Naive B cell (primary cell): Measurements from ENCODE around the gene WBP1L. TPM values are rescaled to one million over a fixed set of nuclear protein-coding genes. Genes with fewer than 3 reads are reported as not detected.
"Not testable (repeated sequence)": the region's sequence is repeated elsewhere in the genome, so short reads cannot be mapped to it uniquely, and the experiment has no call there.

Experiments
- ATAC-seq, 2 donors: fragments of 150-1000 bp; cut with Tn5 transposase; 2 replicates each; pipeline ENCODE4 v1.10.0; 2021; ENCODE audit warnings: low read depth in 2 of 2, mild to moderate bottlenecking in 2 of 2, moderate library complexity in 2 of 2
- DNase-seq: peaks from one replicate; pipeline ENCODE4 v3.0.0; 2022
- H3K27ac Mint-ChIP-seq, 6 donors: one replicate each; pipeline ENCODE4 v1.8.0; 2020 to 2022; ENCODE audit warnings: mild to moderate bottlenecking in 6 of 6, mixed read lengths in 6 of 6, moderate library complexity in 5 of 6, inconsistent platforms in 2 of 6
- H3K27me3 Mint-ChIP-seq, 3 donors: one replicate each; pipeline ENCODE4 v1.8.0; 2021 to 2022; ENCODE audit warnings: mixed read lengths in 3 of 3, mild to moderate bottlenecking in 1 of 3
- H3K36me3 Mint-ChIP-seq, 2 donors: one replicate each; pipeline ENCODE4 v1.8.0; 2020 to 2022; ENCODE audit warnings: mixed read lengths in 2 of 2, inconsistent platforms in 1 of 2, mild to moderate bottlenecking in 1 of 2
- H3K4me1 Mint-ChIP-seq, 3 donors: one replicate each; pipeline ENCODE4 v1.8.0; 2020 to 2022; ENCODE audit warnings: mixed read lengths in 3 of 3, inconsistent platforms in 1 of 3, mild to moderate bottlenecking in 1 of 3, moderate library complexity in 1 of 3
- H3K4me3 Mint-ChIP-seq, 8 donors: one replicate each; pipeline ENCODE4 v1.8.0; 2020 to 2022; ENCODE audit warnings: mild to moderate bottlenecking in 8 of 8, mixed read lengths in 8 of 8, moderate library complexity in 8 of 8, inconsistent platforms in 2 of 8
- H3K9me3 Mint-ChIP-seq, 7 donors: one replicate each; pipeline ENCODE4 v1.8.0; 2020 to 2022; ENCODE audit warnings: mixed read lengths in 7 of 7, mild to moderate bottlenecking in 5 of 7, inconsistent platforms in 2 of 7, moderate library complexity in 1 of 7
- polyA plus RNA-seq, 6 donors: library from polyadenylated mRNA; unstranded; fragments of 300-500 nt; fragmentation: Illumina TruSeq; gene quantifications; one replicate each; pipeline ENCODE4 v1.2.3, GENCODE V29; 2021; ENCODE audit warnings: low read depth in 6 of 6

WBP1L gene
- polyA plus RNA-seq, 6 donors from 2014 or later = 26.0 to 34.2 (median 29.7) TPM

DNA sequence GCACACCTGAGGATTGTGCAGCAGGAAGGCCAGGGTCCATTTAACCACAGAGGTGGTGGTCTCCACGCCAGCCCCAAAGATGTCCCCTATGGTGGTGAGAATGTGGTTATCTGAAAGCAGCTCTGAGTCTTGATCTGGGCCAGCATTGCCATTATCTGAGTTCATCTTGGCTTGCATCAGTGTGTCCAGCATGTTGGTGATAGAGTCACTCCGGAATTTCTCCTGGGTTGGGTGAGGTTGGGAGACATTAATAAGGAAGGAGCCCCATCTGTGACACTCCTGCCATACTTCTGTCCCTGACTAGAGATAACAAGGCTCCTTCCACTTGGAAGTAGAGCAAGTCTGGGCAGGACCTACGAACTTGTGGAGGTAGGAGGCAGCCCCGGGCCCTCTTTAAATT, 89.2 kb downstream of the WBP1L start:
- Mint-ChIP-seq H3K9me3 (peaks cover 2 to 10% (median 8%) of the 10 kb centered on the region in 7 donors), H3K4me3 (no peak overlapping the region), H3K27ac (no peak overlapping the region), H3K4me1 (no peaks in the 10 kb centered on the region), H3K36me3 (peaks cover 3 to 11% of the 10 kb centered on the region in 2 donors), H3K27me3 (peaks cover 0 to 8% (median 0%) of the 10 kb centered on the region in 3 donors)
- DNase-seq (no peak), ATAC-seq (no peak)

DNA sequence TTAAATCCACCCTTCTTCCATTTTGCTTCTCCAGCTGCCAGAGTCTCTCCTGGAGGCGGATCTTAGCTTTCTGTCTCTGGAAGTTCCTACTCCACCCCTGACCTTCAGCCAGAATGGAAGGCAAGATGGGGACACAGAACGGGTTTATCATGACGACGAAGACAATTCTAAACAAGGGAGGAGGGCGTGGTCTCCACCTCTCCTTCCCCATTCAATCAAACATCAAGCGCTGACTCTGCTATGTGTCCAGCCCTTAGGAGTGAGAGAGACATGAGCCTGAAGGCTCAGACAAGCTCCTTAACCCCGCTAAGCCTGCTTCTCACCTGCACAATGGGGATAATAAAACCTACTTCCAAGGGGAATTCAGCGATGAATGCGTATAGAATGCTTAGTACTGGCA, 90.4 kb downstream of the WBP1L start:
- DNase-seq (no peak), ATAC-seq (no peak)
- H3K4me1 Mint-ChIP-seq = no peaks in the 10 kb centered on the region
- H3K27ac Mint-ChIP-seq = no peak overlapping the region
- no peak overlapping the region for H3K4me3 Mint-ChIP-seq
- H3K9me3 Mint-ChIP-seq = peaks cover 8 to 21% (median 14%) of the 10 kb centered on the region in 7 donors
- H3K27me3 Mint-ChIP-seq = peaks cover 0 to 6% (median 0%) of the 10 kb centered on the region in 3 donors
- peaks cover 8 to 19% of the 10 kb centered on the region in 2 donors for H3K36me3 Mint-ChIP-seq

DNA sequence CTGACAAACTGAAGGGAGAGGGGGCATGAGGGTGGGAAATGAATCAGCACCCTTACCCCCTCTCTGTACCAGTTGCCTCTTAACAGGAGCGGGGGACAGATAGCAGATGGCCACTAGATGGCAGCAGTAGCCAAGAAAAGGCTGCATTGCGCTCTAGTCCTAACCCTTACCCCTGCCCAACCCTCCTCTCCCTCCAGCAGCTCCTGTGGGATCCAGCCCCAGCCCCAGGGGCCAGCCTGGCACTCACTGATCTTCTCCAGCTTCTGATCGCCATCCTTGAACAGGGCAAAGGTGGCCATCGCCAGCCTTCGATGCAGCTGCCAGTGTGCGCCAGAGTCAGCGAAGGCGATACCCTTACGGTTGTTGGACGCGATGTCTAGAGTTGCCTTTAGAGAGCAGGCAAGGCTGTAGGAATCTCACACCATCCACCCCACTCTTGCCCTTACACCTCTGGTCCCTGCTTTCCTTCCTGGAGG, 91.3 kb downstream of the WBP1L start:
- Mint-ChIP-seq H3K9me3 (peaks cover 9 to 26% (median 18%) of the 10 kb centered on the region in 7 donors), H3K27me3 (peaks cover 3 to 7% (median 5%) of the 10 kb centered on the region in 3 donors), H3K4me1 (no peaks in the 10 kb centered on the region), H3K36me3 (peaks cover 10 to 22% of the 10 kb centered on the region in 2 donors), H3K27ac (no peak overlapping the region), H3K4me3 (no peak overlapping the region)
- DNase-seq = peak; percentile 58
- peak; percentile 86 to 96 for ATAC-seq

DNA sequence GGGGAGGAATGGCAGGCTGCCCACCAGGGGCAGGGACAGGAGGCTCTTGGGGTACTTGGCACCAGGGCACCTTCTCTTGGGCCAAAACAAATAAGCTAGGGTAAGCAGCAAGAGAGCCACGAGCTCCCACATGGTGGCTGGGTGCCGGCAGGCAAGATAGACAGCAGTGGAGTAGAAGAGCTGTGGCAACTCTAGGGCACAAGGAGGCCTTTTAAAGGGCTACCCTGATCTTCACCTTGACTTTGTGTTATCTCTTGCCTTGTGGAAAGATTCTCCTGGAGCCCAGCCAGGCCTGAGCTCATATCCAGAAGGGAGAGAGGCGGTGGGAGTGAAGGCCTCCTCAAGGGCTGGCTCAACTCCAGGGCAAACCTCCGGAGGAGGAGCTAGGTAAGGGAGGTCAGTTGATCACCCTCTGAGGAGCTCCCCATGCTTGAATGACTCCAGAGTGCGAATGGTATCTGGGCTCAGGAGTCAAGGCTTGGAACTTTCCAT, 93.5 kb downstream of the WBP1L start, which contains the start of gene CYP17A1:
CYP17A1 (minus strand) TSS at position 184 of the 492 bp plus-strand sequence; CDS start at position 132, 52 bp downstream.
- Mint-ChIP-seq H3K9me3 (peaks cover 9 to 26% (median 18%) of the 10 kb centered on the region in 7 donors), H3K27me3 (peaks cover 14 to 19% (median 18%) of the 10 kb centered on the region in 3 donors), H3K4me1 (no peaks in the 10 kb centered on the region), H3K4me3 (no peak within 1 kb of the TSS), H3K36me3 (peaks cover 15 to 22% of the 10 kb centered on the region in 2 donors), H3K27ac (peak within 1 kb of the TSS in 2 of 6 donors; percentile 64 to 90)
- DNase-seq = no peak
- ATAC-seq = no peak

DNA sequence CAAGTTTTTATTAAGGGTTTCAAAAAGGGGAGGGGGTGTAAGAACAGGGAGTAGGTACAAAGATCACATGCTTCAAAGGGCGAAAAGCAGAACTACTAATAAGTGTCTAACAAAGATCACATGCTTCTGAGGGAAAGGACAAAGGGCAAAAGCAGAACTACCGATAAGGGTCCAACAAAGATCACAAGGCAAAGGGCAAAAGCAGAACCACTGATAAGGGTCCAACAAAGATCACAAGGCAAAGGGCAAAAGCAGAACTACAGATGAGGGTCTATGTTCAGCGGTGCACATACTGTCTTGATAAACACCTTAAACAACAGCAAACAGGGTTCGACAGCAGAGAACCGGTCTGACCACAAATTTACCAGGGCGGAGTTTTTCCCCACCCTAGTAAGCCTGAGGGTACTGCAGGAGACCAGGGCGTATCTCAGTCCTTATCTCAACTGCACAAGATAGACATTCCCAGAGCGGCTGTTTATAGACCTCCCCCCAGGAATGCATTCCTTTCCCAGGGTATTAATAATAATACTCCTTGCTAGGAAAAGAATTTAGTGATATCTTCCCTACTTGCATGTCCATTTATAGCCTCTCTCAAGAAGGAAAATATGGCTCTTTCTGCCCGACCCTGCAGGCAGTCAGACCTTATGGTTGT, 94.7 kb downstream of the WBP1L start:
- peaks cover 15 to 32% of the 10 kb centered on the region in 2 donors for H3K36me3 Mint-ChIP-seq
- not testable (repeated sequence) for H3K4me3 Mint-ChIP-seq, H3K4me1 Mint-ChIP-seq, ATAC-seq, DNase-seq
- H3K27me3 Mint-ChIP-seq = peaks cover 14 to 28% (median 27%) of the 10 kb centered on the region in 3 donors
- peaks cover 11 to 32% (median 21%) of the 10 kb centered on the region in 7 donors for H3K9me3 Mint-ChIP-seq
- H3K27ac Mint-ChIP-seq = peak overlapping the region in 1 of 6 donors; percentile 64

DNA sequence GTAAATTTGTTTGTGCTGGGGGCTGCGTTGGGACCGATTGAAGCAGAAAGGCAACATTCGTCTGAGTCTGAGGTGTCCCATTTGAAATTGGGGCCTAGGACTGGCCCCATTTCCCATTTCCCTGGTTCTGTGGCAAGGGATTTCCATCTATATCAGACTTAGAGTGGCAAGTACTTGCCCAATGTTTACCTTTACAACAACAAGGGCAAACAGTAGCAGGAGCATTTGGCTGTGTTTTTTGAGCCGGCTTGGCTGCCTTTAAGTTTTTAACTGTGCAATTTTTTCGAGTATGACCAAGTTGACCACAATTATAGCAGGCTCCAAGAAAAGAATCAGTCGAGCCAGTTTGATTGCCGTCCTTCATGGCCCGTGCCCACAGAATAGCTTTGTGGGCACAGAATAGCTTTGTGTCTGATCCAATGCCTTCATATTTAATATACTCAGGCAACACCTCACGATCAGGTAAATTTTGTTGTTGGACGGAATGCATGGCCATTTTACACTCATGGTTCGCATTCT, 98.1 kb downstream of the WBP1L start:
- no peaks in the 10 kb centered on the region for H3K4me1 Mint-ChIP-seq
- H3K9me3 Mint-ChIP-seq = peaks cover 11 to 44% (median 26%) of the 10 kb centered on the region in 7 donors
- no peak overlapping the region for H3K27ac Mint-ChIP-seq
- DNase-seq (no peak), ATAC-seq (no peak)
- no peak overlapping the region for H3K4me3 Mint-ChIP-seq
- peaks cover 14 to 28% (median 27%) of the 10 kb centered on the region in 3 donors for H3K27me3 Mint-ChIP-seq
- peaks cover 15 to 42% of the 10 kb centered on the region in 2 donors for H3K36me3 Mint-ChIP-seq

DNA sequence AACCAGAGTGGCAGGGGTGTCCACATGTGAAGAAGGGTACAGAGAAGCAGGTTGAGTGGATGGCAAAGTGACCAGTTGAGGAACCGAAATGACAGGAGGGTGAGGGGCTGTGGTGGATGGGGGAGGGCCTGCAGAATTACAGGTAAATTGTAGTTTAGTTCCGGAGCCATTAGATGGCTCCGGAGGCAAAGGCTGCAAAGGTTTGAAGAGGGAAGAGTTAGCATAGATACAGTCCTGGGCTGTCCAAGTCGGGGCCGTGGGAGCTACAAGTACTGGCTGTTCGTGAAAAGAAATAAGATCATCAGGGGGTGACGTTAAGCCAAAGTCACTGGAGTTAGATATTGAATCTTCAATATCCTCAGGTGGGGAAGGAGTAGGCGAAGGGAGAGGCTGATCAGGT, 99.4 kb downstream of the WBP1L start:
- Mint-ChIP-seq H3K4me3 (peak overlapping the region in 1 of 8 donors; percentile 41), H3K27me3 (peaks cover 14 to 28% (median 27%) of the 10 kb centered on the region in 3 donors), H3K9me3 (peaks cover 7 to 33% (median 18%) of the 10 kb centered on the region in 7 donors), H3K36me3 (peaks cover 10 to 30% of the 10 kb centered on the region in 2 donors)
- H3K27ac Mint-ChIP-seq, ATAC-seq, H3K4me1 Mint-ChIP-seq, DNase-seq: not testable (repeated sequence)

DNA sequence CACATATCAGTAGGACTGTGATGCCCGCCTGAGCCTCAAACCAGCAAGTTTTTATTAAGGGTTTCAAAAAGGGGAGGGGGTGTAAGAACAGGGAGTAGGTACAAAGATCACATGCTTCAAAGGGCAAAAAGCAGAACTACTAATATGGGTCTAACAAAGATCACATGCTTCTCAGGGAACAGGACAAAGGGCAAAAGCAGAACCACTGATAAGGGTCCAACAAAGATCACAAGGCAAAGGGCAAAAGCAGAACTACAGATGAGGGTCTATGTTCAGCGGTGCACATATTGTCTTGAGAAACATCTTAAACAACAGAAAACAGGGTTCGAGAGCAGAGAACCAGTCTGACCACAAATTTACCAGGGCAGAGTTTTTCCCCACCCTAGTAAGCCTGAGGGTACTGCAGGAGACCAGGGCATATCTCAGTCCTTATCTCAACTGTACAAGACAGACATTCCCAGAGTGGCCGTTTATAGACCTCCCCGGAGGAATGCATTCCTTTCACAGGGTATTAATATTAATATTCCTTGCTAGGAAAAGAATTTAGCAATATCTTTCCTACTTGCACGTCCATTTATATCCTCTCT, 100.5 kb downstream of the WBP1L start:
- peaks cover under 1 to 21% (median 10%) of the 10 kb centered on the region in 7 donors for H3K9me3 Mint-ChIP-seq
- not testable (repeated sequence) for H3K4me3 Mint-ChIP-seq
- peak overlapping the region in 1 of 6 donors; percentile 76 for H3K27ac Mint-ChIP-seq

DNA sequence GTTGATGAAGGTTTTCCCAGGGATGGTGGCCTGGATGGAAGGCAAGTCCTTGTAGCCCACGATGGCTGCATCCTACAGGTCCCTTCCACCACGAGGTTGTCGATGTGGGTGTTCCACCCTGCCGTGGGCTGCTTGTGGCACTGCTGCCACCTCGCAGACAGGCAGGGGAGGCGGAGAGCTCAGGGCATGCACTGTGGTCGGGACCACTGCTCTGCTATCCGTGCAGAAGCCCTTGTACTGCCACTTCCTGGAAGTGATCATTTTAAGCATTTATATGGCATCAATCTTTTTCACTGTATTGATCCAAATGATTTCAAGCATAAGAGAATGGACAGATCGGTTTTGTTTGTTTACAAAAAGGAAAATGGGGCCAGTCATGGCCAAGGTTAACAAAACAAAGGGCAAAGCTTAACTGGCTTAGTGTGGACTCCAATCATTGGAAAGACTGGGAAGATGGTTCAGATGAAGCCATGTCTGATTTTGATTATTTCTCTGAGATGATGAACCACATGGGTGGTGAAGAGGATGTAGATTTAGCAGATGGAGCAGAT, 101.7 kb downstream of the WBP1L start:
- ATAC-seq = no peak
- Mint-ChIP-seq H3K4me3 (no peak overlapping the region), H3K4me1 (no peaks in the 10 kb centered on the region), H3K9me3 (peaks cover 0 to 17% (median 9%) of the 10 kb centered on the region in 7 donors), H3K36me3 (peaks cover 5 to 19% of the 10 kb centered on the region in 2 donors), H3K27me3 (peaks cover 9 to 22% (median 19%) of the 10 kb centered on the region in 3 donors), H3K27ac (no peak overlapping the region)
- DNase-seq = no peak

More for the DNA sequence above, 100.5 kb downstream of the WBP1L start:
- Mint-ChIP-seq H3K27me3 (peaks cover 14 to 28% (median 27%) of the 10 kb centered on the region in 3 donors), H3K36me3 (peaks cover 6 to 21% of the 10 kb centered on the region in 2 donors)
- ATAC-seq, DNase-seq, H3K4me1 Mint-ChIP-seq: not testable (repeated sequence)

DNA sequence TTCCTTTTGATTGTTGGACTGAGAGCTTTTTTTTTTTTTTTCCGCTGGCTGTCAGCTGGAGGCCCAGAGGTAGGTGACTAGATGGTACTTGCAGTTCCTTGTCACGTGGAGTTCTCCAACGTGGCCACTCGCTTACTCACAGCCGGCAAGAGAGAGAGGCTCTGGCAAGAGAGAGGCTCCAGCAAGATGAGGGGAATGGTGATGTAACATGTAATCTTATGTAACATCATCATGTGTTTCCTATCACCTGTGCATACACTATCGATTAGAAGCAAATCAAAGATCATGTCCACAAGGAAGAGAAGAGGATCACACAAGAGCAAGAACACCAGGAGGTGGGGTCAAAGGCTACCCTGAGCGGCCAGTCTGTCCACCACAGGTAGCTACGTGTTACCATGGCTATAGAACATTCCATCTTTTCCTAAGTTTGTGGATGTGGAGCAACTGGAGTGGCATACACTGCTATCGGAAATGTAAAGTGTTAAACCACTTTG, 106.3 kb downstream of the WBP1L start:
- DNase-seq (no peak), ATAC-seq (no peak)
- Mint-ChIP-seq H3K4me3 (peak overlapping the region in 1 of 8 donors; percentile 56), H3K27me3 (no peaks in the 10 kb centered on the region), H3K4me1 (peaks cover 0 to 8% (median 7%) of the 10 kb centered on the region in 3 donors), H3K9me3 (no peaks in the 10 kb centered on the region), H3K36me3 (no peaks in the 10 kb centered on the region), H3K27ac (no peak overlapping the region)

DNA sequence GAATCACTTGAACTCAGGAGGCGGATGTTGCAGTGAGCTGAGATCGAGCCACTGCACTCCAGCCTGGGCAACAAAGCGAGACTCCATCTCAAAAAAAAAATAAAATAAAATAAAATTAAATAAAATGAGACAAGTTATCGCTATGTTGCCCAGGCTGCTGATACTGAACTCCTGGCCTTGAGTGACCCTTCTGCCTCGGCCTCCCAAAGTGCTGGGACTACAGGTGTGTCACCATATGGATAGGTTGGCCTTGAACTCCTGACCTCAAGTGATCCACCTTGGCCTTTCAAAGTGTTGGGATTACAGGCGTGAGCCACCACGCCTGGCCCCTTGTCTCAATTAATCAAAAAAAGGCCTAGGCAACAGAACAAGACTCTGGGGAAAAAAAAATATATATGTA, 109.5 kb downstream of the WBP1L start:
- not testable (repeated sequence) for DNase-seq, ATAC-seq, H3K27me3 Mint-ChIP-seq, H3K9me3 Mint-ChIP-seq, H3K36me3 Mint-ChIP-seq, H3K27ac Mint-ChIP-seq
- Mint-ChIP-seq H3K4me3 (peak overlapping the region in 1 of 8 donors; percentile 94), H3K4me1 (peaks cover 0 to 22% (median 12%) of the 10 kb centered on the region in 3 donors)

DNA sequence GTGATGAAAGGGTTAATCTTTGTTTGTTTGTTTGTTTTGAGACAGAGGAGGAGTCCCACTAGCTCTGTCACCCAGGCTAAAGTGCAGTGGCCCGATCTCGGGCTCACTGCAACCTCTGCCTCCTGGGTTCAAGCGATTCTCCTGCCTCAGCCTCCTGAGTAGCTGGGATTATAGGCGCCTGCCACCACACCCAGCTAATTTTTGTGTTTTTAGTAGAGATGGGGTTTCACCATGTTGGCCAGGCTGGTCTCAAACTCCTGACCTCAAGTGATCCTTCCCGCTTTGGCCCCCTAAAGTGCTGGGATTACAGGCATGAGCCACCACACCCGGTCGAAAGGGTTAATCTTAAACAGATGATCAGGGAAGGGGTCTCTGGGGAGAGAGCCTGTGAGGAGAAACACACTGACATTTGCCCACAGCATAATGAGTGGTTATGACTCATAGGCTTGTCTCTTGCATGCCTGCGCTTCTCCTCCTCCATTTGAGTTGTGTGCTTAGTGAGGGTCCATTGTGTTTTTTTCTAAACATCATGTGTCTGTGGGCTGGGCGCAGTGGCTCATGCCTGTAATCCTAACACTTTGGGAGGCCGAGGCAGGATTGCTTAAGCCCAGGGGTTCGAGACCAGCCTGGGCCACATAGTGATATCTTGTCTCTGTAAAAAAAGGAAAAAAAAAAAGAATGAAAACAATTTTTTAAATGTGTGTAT, 112.1 kb downstream of the WBP1L start:
- Mint-ChIP-seq H3K4me3 (peak overlapping the region in 2 of 8 donors; percentile 40 to 64), H3K4me1 (peaks cover 5 to 22% (median 12%) of the 10 kb centered on the region in 3 donors), H3K36me3 (peaks cover 7 to 11% of the 10 kb centered on the region in 2 donors)
- not testable (repeated sequence) for H3K27me3 Mint-ChIP-seq, DNase-seq, H3K9me3 Mint-ChIP-seq, ATAC-seq, H3K27ac Mint-ChIP-seq
